SU-DHL-6 (cell line): ENCODE measurements around the gene GTPBP4.

Experiments
- H2AFZ ChIP-seq: fragments of 200-600 bp; sonication (generic); 2 replicates; pipeline ENCODE4 v1.6.1; 2014; ENCODE audit warnings: low read depth, mild to moderate bottlenecking, moderate library complexity, mixed read lengths, antibody characterized with exemption, low read length; ENCODE audit not compliant: severe bottlenecking
- H3F3A ChIP-seq: fragments of 200-600 bp; shearing (Covaris generic); 2 replicates; pipeline ENCODE4 v1.6.0; 2016; ENCODE audit warnings: antibody characterized with exemption, mild to moderate bottlenecking; ENCODE audit not compliant: insufficient read depth
- H3K27ac ChIP-seq: fragments of 200-600 bp; sonication (generic); 2 replicates; pipeline ENCODE4 v1.5.1; 2016; ENCODE audit warnings: low read depth, mild to moderate bottlenecking, low read length, moderate library complexity, mixed read lengths
- H3K27me3 ChIP-seq: fragments of 200-600 bp; sonication (generic), shearing (Covaris generic); 2 replicates; pipeline ENCODE4 v1.6.0; 2014; ENCODE audit warnings: mild to moderate bottlenecking, low read length
- H3K36me3 ChIP-seq: fragments of 200-600 bp; sonication (generic); 2 replicates; pipeline ENCODE4 v1.6.1; 2014; ENCODE audit warnings: mild to moderate bottlenecking, low read length, mixed read lengths
- H3K4me2 ChIP-seq: fragments of 300-600, 200-600 bp; shearing (Covaris generic), sonication (generic); 2 replicates; pipeline ENCODE4 v1.6.0; 2014; ENCODE audit warnings: low read length, low read depth, mild to moderate bottlenecking; ENCODE audit not compliant: poor library complexity, severe bottlenecking
- H3K4me3 ChIP-seq: fragments of 200-600 bp; sonication (generic); 2 replicates; pipeline ENCODE4 v1.5.1; 2014; ENCODE audit warnings: antibody characterized with exemption, low read length, mild to moderate bottlenecking, mixed read lengths; ENCODE audit not compliant: insufficient read depth, poor library complexity, severe bottlenecking
- H3K79me2 ChIP-seq: fragments of 200-600 bp; sonication (generic); 2 replicates; pipeline ENCODE4 v1.6.1; 2014; ENCODE audit warnings: mild to moderate bottlenecking, low read length, moderate library complexity; ENCODE audit not compliant: insufficient read depth
- H3K9ac ChIP-seq: fragments of 200-600 bp; sonication (generic); 2 replicates; pipeline ENCODE4 v1.7.0; 2014; ENCODE audit warnings: mild to moderate bottlenecking, low read length
- H3K9me2 ChIP-seq: fragments of 200-600 bp; sonication (generic); replicated peaks from 2 replicates; pipeline ENCODE4 v1.6.1; 2014; ENCODE audit warnings: low read length; ENCODE audit not compliant: insufficient read depth
- H3K9me3 ChIP-seq: fragments of 200-600 bp; sonication (generic); 2 replicates; pipeline ENCODE4 v1.6.1; 2014; ENCODE audit warnings: low read length, mixed read lengths; ENCODE audit not compliant: insufficient read depth
- H4K20me1 ChIP-seq: fragments of 200-600 bp; sonication (generic); 2 replicates; pipeline ENCODE4 v1.6.1; 2014; ENCODE audit warnings: low read depth, mild to moderate bottlenecking, antibody characterized with exemption, low read length, moderate library complexity, mixed read lengths
- CTCF ChIP-seq: fragments of 200-600 bp; sonication (generic); IDR thresholded peaks from one replicate; pipeline ENCODE4 v1.5.1; 2017; ENCODE audit warnings: antibody characterized with exemption, mild to moderate bottlenecking, low read length, moderate library complexity; ENCODE audit not compliant: insufficient read depth, poor library complexity, severe bottlenecking
- EZH2phosphoT487 ChIP-seq: fragments of 200-600 bp; sonication (generic), shearing (Covaris generic); conservative IDR thresholded peaks from 2 replicates; pipeline ENCODE4 v1.6.1; 2018; ENCODE audit warnings: mild to moderate bottlenecking, antibody characterized with exemption, low read length, moderate library complexity, mixed read lengths

Gene GTPBP4

GRCh38 chr10:1068380-1069361 lies 80.4 kb downstream of the GTPBP4 start:
- Histone ChIP-seq H2AFZ (no peak overlapping the region), H3K79me2 (peaks cover 7% of the 10 kb centered on the region; the same call in 1 of the 2 replicates), H3K4me3 (no peak overlapping the region), H4K20me1 (0 out of 2 replicates have a peak, but pooled peaks cover 3% of the 10 kb centered on the region), H3K9me2 (no peaks in the 10 kb centered on the region), H3K9me3 (no peaks in the 10 kb centered on the region), H3K4me2 (no peak overlapping the region), H3F3A (no peaks in the 10 kb centered on the region), H3K9ac (no peak overlapping the region), H3K27me3 (no peaks in the 10 kb centered on the region), H3K27ac (no peak overlapping the region), H3K36me3 (0 out of 2 replicates have a peak, but pooled peaks cover 6% of the 10 kb centered on the region)
- TF ChIP-seq CTCF = no peak
- TF ChIP-seq EZH2phosphoT487 = no peak
